A549 (cell line): ENCODE measurements around the gene MAP4K4. TPM values are rescaled to one million over a fixed set of nuclear protein-coding genes. Genes with fewer than 3 reads are reported as not detected.

Source experiments
- ATAC-seq, 2 experiments: fragments of 200-7000 bp in 1 of 2; fragments of >200 bp in 1 of 2; cut with Nextera tagmentation in 1 of 2; cut with Tn5 transposase in 1 of 2; 3 replicates each; pipeline versions ENCODE4 v1.8.0 to v1.9.1; 2018 to 2020; ENCODE audit warnings: mild to moderate bottlenecking in 1 of 2, moderate library complexity in 1 of 2
- CTCF ChIA-PET: fragments of 300-600 bp; sonication (Branson Sonifier 250); formaldehyde crosslinking; extraction: SDS; loops from one replicate; lab custom pipeline; 2021; ENCODE audit warnings: antibody characterized with exemption, inconsistent platforms; lab: Yijun Ruan, JAX
- POLR2A ChIA-PET: fragments of 350-600 bp; formaldehyde crosslinking; extraction: SDS; loops from one replicate; lab custom pipeline; 2021; ENCODE audit warnings: antibody characterized with exemption, inconsistent platforms; lab: Yijun Ruan, JAX
- DNase-seq, 2 experiments: peaks; one replicate each; pipeline versions ENCODE4 v3.0.0 to v3.0.0-alpha.2; 2011 to 2016; ENCODE audit warnings: low read depth in 1 of 2, low spot score in 1 of 2
- FAIRE-seq: peaks from 2 replicates; lab custom pipeline; 2011; peaks lifted over from hg19 to GRCh38; lab: Jason Lieb, UNC
- H3K27ac ChIP-seq, 2 experiments: fragments of >200 bp; sonication (Bioruptor Twin); formaldehyde crosslinking; 3 replicates each; pipeline ENCODE4 v1.5.1; 2016 to 2017
- H3K4me1 ChIP-seq: fragments of >200 bp; sonication (Bioruptor Twin); formaldehyde crosslinking; 3 replicates; pipeline ENCODE4 v1.6.1; 2016
- H3K4me2 ChIP-seq: fragments of >200 bp; sonication (Bioruptor Twin); formaldehyde crosslinking; 3 replicates; pipeline ENCODE4 v1.6.1; 2016
- H3K4me3 ChIP-seq: fragments of >200 bp; sonication (Bioruptor Twin); formaldehyde crosslinking; 3 replicates; pipeline ENCODE4 v1.5.1; 2016
- H3K9me3 ChIP-seq: fragments of >200 bp; sonication (Bioruptor Twin); formaldehyde crosslinking; 3 replicates; pipeline ENCODE4 v1.6.1; 2016
- CBX2 ChIP-seq: fragments of 200-600 bp; sonication (generic); IDR thresholded peaks from 2 replicates; pipeline ENCODE4 v1.6.1; 2016; ENCODE audit warnings: low read depth, mild to moderate bottlenecking, borderline replicate concordance
- CBX8 ChIP-seq: fragments of 200-600 bp; sonication (generic); IDR thresholded peaks from 2 replicates; pipeline ENCODE4 v1.6.1; 2016
- CEBPB ChIP-seq, 2 experiments: fragments of >200 bp in 1 of 2; sonication (Bioruptor Twin) in 1 of 2; formaldehyde crosslinking in 1 of 2; IDR thresholded peaks; 2 replicates each; pipeline ENCODE4 v1.6.1; 2012 to 2016
- CHD2 ChIP-seq: fragments of 150-350 bp; IDR thresholded peaks from 2 replicates; pipeline ENCODE4 v1.6.1; 2014; ENCODE audit warnings: low read length; ENCODE audit not compliant: partially characterized antibody
- EHMT2 ChIP-seq: fragments of 200-600 bp; sonication (generic); IDR thresholded peaks from 2 replicates; pipeline ENCODE4 v1.6.1; 2016; ENCODE audit warnings: antibody characterized with exemption, low read depth, mild to moderate bottlenecking, moderate library complexity
- ESRRA ChIP-seq: fragments of 150-350 bp; IDR thresholded peaks from 2 replicates; pipeline ENCODE4 v1.6.1; 2014; ENCODE audit warnings: mild to moderate bottlenecking, low read length, borderline replicate concordance
- HDAC2 ChIP-seq: fragments of 200-600 bp; sonication (generic); IDR thresholded peaks from 2 replicates; pipeline ENCODE4 v1.6.1; 2016
- HEYL ChIP-seq: fragments of 250-450 bp; sonication (Bioruptor Pico); IDR thresholded peaks from 2 replicates; pipeline ENCODE4 v1.8.0; 2021; ENCODE audit warnings: mild to moderate bottlenecking, moderate library complexity
- HOXB13 ChIP-seq: fragments of 250-450 bp; sonication (Bioruptor Pico); IDR thresholded peaks from 2 replicates; pipeline ENCODE4 v1.5.0; 2020; ENCODE audit warnings: low read depth, mild to moderate bottlenecking, moderate library complexity
- MAZ ChIP-seq: fragments of 150-350 bp; IDR thresholded peaks from 2 replicates; pipeline ENCODE4 v1.6.1; 2014; ENCODE audit warnings: antibody characterized with exemption, low read depth, low read length, borderline replicate concordance
- RAD21 ChIP-seq, 2 experiments: fragments of >200 bp in 1 of 2; sonication (Bioruptor Twin) in 1 of 2; formaldehyde crosslinking in 1 of 2; IDR thresholded peaks in 1 of 2; conservative IDR thresholded peaks in 1 of 2; 2 replicates in 1 of 2; 3 replicates in 1 of 2; pipeline ENCODE4 v1.6.1; 2012 to 2018; ENCODE audit warnings: inconsistent platforms in 1 of 2
- RCOR1 ChIP-seq: fragments of 150-350 bp; IDR thresholded peaks from 2 replicates; pipeline ENCODE4 v1.6.1; 2014; ENCODE audit warnings: antibody characterized with exemption, low read length, low read depth
- RFX5 ChIP-seq: fragments of 450-650 bp; IDR thresholded peaks from 2 replicates; pipeline ENCODE4 v1.7.1; 2014; ENCODE audit warnings: antibody characterized with exemption, mild to moderate bottlenecking, moderate library complexity
- RNF2 ChIP-seq: fragments of 200-600 bp; sonication (generic); IDR thresholded peaks from 2 replicates; pipeline ENCODE4 v1.6.1; 2016; ENCODE audit warnings: low read depth, mild to moderate bottlenecking, antibody characterized with exemption, moderate library complexity, borderline replicate concordance
- SMC3 ChIP-seq: fragments of >200 bp; sonication (Bioruptor Twin); formaldehyde crosslinking; IDR thresholded peaks from 3 replicates; pipeline ENCODE4 v1.6.1; 2018; ENCODE audit warnings: inconsistent platforms
- SREBF2 ChIP-seq: fragments of 450-650 bp; IDR thresholded peaks from 2 replicates; pipeline ENCODE4 v1.6.1; 2014; ENCODE audit warnings: mild to moderate bottlenecking, moderate library complexity
- TFCP2L1 ChIP-seq: fragments of 250-450 bp; sonication (Bioruptor Pico); IDR thresholded peaks from 2 replicates; pipeline ENCODE4 v1.5.0; 2021; ENCODE audit warnings: mild to moderate bottlenecking
- WGBS: methylation state at CpG from one replicate; pipeline ENCODE4 v1.1.6; 2017; ENCODE audit errors: missing lambda C conversion rate; 5-methylcytosine and 5-hydroxymethylcytosine counted together
- polyA plus RNA-seq, 4 experiments: library from polyadenylated mRNA; depleted of rRNA in 3 of 4; stranded (reverse); fragments of >200 nt; fragmentation: RNase III in 1 of 4; extraction: RNeasy Plus Mini Kit Qiagen cat#74134 plus additional on column Dnase treatment in 1 of 4; gene quantifications; 2 replicates in 3 of 4; 3 replicates in 1 of 4; pipeline ENCODE4 v1.2.3, GENCODE V29; 2011 to 2017
- TF ChIP-seq, protein P1 (sequence below): fragments of >200 bp; sonication (Bioruptor Twin); formaldehyde crosslinking; IDR thresholded peaks from 3 replicates; pipeline ENCODE4 v1.5.1; 2016
- TF ChIP-seq, protein P2 (sequence below): fragments of 250-450 bp; sonication (Bioruptor Pico); IDR thresholded peaks from 2 replicates; pipeline ENCODE4 v1.5.0; 2021; ENCODE audit warnings: mild to moderate bottlenecking, moderate library complexity, borderline replicate concordance
- TF ChIP-seq, protein P3 (sequence below): fragments of 150-350 bp; IDR thresholded peaks from 2 replicates; pipeline ENCODE4 v1.6.1; 2014; ENCODE audit warnings: low read depth, mild to moderate bottlenecking, low read length
- TF ChIP-seq, protein P4 (sequence below): fragments of >200 bp; sonication (Bioruptor Twin); formaldehyde crosslinking; IDR thresholded peaks from 3 replicates; pipeline ENCODE4 v1.6.1; 2016
- TF ChIP-seq, protein P5 (sequence below): IDR thresholded peaks from 2 replicates; pipeline ENCODE4 v1.6.1; 2012

Gene MAP4K4
- polyA plus RNA-seq, 2 of the 4 experiments (the other 2 are of a cell fraction) = 61.9 to 82.2 TPM

DNA sequence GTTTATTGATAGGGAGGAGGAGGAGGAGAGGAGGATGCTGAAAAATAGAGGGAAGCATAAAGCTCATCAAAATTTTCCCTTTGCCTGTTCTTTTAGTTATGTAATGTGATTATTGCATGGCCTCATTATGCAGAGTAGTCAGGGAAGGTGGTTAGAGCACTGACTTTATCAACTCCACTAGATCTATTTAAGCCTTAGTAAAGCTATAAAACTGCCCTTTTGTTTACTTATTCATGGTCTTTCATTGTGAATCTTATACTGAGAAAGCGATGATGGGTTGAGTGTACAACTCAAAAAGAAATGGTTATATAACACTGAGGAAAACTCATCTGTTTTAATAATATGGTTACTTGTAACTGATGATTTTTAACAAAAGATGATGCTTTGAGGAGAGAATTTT is 81.7 kb downstream of the MAP4K4 start (continued):
- TF ChIP-seq, protein P1, sequence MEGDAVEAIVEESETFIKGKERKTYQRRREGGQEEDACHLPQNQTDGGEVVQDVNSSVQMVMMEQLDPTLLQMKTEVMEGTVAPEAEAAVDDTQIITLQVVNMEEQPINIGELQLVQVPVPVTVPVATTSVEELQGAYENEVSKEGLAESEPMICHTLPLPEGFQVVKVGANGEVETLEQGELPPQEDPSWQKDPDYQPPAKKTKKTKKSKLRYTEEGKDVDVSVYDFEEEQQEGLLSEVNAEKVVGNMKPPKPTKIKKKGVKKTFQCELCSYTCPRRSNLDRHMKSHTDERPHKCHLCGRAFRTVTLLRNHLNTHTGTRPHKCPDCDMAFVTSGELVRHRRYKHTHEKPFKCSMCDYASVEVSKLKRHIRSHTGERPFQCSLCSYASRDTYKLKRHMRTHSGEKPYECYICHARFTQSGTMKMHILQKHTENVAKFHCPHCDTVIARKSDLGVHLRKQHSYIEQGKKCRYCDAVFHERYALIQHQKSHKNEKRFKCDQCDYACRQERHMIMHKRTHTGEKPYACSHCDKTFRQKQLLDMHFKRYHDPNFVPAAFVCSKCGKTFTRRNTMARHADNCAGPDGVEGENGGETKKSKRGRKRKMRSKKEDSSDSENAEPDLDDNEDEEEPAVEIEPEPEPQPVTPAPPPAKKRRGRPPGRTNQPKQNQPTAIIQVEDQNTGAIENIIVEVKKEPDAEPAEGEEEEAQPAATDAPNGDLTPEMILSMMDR = no peak

DNA sequence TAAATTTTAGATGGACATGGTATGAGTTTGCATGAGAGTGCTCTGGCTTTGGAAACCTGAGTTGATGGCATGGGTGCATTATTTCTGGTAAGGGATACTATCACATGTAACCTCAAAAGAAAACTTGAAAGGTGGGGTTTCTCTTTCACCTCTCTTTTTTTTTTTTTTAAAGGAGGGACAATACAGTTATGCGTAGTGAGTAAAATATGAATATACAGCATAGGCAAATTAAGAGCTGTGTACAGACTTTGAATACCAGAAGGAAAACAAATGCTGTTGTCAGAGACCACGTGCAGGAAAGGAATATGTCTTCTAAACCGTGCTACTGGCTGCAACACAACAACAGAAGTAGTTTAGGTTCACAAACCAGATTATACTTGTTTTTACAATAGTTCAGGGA is 82.1 kb downstream of the MAP4K4 start:
- ChIA-PET POLR2A (no interaction called here), CTCF (interaction anchor here (0.7 to 3.5 kb wide), 4 partner anchors 9 to 82 kb away, joined by 3 to 15 read pairs (median 4); partner anchors contain the start of gene MAP4K4)
- Histone ChIP-seq H3K27ac (no peak overlapping the region), H3K4me2 (no peak overlapping the region), H3K4me1 (peaks cover 37% of the 10 kb centered on the region)
- 94% methylated on average over 3 of the region's 3 CpGs for WGBS
- FAIRE-seq = no peak
- TF ChIP-seq, protein P2, sequence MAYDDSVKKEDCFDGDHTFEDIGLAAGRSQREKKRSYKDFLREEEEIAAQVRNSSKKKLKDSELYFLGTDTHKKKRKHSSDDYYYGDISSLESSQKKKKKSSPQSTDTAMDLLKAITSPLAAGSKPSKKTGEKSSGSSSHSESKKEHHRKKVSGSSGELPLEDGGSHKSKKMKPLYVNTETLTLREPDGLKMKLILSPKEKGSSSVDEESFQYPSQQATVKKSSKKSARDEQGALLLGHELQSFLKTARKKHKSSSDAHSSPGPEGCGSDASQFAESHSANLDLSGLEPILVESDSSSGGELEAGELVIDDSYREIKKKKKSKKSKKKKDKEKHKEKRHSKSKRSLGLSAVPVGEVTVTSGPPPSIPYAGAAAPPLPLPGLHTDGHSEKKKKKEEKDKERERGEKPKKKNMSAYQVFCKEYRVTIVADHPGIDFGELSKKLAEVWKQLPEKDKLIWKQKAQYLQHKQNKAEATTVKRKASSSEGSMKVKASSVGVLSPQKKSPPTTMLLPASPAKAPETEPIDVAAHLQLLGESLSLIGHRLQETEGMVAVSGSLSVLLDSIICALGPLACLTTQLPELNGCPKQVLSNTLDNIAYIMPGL (CRISPR knock-in tag) = no peak
- no peak for TF ChIP-seq EHMT2
- TF ChIP-seq, protein P3, sequence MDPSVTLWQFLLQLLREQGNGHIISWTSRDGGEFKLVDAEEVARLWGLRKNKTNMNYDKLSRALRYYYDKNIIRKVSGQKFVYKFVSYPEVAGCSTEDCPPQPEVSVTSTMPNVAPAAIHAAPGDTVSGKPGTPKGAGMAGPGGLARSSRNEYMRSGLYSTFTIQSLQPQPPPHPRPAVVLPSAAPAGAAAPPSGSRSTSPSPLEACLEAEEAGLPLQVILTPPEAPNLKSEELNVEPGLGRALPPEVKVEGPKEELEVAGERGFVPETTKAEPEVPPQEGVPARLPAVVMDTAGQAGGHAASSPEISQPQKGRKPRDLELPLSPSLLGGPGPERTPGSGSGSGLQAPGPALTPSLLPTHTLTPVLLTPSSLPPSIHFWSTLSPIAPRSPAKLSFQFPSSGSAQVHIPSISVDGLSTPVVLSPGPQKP = no peak
- no peak for TF ChIP-seq SMC3
- TF ChIP-seq CEBPB (IDR thresholded peaks at IDR 0.05) = no peak
- no peak for TF ChIP-seq CBX2
- TF ChIP-seq, protein P4, sequence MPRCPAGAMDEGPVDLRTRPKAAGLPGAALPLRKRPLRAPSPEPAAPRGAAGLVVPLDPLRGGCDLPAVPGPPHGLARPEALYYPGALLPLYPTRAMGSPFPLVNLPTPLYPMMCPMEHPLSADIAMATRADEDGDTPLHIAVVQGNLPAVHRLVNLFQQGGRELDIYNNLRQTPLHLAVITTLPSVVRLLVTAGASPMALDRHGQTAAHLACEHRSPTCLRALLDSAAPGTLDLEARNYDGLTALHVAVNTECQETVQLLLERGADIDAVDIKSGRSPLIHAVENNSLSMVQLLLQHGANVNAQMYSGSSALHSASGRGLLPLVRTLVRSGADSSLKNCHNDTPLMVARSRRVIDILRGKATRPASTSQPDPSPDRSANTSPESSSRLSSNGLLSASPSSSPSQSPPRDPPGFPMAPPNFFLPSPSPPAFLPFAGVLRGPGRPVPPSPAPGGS = no peak
- TF ChIP-seq, all 56 proteins: peak for 0
- H3K4me3 ChIP-seq = no peak overlapping the region
- ATAC-seq = no peak
- no peak for DNase-seq
- no peaks in the 10 kb centered on the region for H3K9me3 ChIP-seq

DNA sequence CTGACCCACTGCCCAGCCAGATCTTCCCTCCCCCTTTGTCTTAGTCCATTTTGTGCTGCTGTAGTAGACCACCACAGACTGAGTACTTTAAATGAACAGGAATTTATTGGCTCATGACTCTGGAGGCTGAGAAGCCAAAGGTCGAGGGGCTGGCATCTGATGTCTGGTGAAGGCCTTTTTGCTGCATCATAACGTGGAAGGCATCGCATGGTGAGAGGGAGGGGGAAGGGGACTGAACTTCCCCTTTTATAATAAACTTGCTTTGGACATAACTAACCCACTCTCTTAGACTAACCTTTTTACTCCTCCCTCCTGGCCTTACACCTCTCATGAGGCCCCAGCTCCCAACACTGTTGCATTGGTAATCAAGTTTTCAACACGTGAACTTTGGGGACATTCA is 83.8 kb downstream of the MAP4K4 start:
- H3K27ac ChIP-seq = no peak overlapping the region
- H3K4me1 ChIP-seq = peaks cover 20% of the 10 kb centered on the region
- H3K9me3 ChIP-seq = no peaks in the 10 kb centered on the region
- TF ChIP-seq HDAC2 (no peak), CBX8 (no peak), RFX5 (no peak), MAZ (no peak), HOXB13 (CRISPR knock-in tag) (no peak), SMC3 (no peak), RNF2 (no peak), RAD21 (conservative IDR thresholded peaks at IDR 0.05 in 1 of 2, IDR thresholded peaks at IDR 0.05 in 1 of 2) (no peak), HEYL (CRISPR knock-in tag) (no peak), ESRRA (no peak), SREBF2 (no peak), CBX2 (no peak), RCOR1 (no peak), TFCP2L1 (CRISPR knock-in tag) (no peak), CHD2 (no peak)
- TF ChIP-seq, protein P1 = no peak
- TF ChIP-seq, protein P5, sequence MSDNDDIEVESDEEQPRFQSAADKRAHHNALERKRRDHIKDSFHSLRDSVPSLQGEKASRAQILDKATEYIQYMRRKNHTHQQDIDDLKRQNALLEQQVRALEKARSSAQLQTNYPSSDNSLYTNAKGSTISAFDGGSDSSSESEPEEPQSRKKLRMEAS = no peak
- no peak overlapping the region for H3K4me3 ChIP-seq
- WGBS = 93% methylated on average over 4 of the region's 4 CpGs
- no peak for FAIRE-seq
- ATAC-seq = no peak
- no peak for DNase-seq
- H3K4me2 ChIP-seq = no peak overlapping the region
- CTCF ChIA-PET = interaction anchor here (1.2 to 3.5 kb wide), 2 partner anchors 10 to 14 kb away, joined by 3 to 15 read pairs; no protein-coding TSS in a partner anchor
- POLR2A ChIA-PET = no interaction called here
